Stimulated activated CD8-positive, alpha-beta memory T cell treated with anti-CD3 and anti-CD28 coated beads, Interleukin-7, amount 100 ng/mL, for 24 hours (primary cell): ENCODE data around the gene TMA7B.

Experiments used
- DNase-seq: peaks from one replicate; pipeline ENCODE4 v3.0.0-alpha.2; 2020; ENCODE audit warnings: low read depth

The TMA7B gene

DNA sequence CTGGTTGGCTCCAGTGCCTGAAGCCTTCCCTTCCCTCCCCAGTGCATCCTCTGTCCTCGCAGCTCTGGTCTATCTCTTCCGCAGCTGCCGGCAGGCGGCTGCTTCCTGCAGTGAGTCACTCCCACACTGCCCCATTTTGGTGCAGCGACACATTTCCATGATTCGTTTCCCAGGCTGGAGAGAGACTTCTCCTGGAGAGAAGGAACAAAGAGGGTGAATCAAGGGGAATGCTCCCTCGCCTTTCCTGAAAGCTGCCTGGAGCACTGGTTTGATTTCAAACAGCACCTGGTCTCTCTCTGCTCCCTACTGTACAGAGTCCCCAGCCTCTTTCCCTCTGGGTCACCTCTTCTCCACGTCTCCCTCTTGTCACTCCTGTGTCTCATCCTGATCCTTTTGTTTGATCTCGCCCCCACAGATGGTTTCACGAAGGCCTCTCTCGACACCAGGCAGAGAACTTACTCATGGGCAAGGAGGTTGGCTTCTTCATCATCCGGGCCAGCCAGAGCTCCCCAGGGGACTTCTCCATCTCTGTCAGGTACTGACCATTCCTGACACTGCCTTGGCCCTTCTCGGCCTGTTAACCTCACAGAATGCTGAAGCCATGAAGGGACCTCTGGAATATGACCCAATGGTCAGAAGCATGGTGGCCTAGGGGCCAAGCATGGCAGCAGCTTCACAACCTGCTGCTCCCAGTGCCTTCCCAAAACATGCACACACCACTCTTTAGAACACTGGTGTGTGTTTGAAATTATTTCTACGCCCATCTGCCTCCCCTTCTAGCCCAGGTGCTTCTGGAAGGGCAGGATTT lies at the start of gene TMA7B:
TSS of gene TMA7B (plus strand) at position 758 of the 808 bp plus-strand sequence. CDS start 3,978 bp downstream, outside the sequence.
- no peak for DNase-seq

DNA sequence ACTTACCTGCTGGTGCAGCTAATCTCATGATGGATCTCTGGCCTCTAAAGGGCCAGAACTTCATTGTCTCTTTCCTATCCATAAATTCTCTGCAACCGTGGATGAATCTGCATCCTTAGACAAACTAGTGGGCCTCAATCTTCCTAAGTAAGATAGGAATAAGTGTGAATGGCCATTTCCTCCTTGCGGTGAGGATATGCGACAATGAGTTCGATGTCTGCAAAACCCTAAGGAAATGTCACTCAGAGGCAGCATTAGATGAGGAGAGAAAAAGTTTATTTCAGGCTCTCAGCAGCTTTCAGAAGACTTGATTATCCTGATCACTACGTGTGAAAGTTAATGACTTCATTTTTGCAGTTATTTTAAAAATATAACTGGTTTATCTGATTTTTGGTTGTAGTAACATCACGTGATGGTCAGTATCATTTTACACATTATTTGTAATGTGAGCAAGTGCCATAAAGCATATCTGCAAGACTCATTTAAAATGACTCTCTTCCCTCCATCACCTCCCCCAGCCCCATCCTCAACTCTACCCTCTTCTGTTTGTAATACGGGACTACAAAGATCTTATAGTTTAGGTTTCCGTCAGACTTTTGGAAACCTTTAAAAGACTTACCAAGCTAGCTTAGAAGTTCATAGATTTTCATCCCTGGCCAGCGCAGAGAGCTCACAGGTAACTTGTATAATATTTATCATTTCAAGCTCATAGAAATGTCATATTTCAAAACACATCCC lies 49.2 kb upstream of the TMA7B start:
- no peak for DNase-seq

DNA sequence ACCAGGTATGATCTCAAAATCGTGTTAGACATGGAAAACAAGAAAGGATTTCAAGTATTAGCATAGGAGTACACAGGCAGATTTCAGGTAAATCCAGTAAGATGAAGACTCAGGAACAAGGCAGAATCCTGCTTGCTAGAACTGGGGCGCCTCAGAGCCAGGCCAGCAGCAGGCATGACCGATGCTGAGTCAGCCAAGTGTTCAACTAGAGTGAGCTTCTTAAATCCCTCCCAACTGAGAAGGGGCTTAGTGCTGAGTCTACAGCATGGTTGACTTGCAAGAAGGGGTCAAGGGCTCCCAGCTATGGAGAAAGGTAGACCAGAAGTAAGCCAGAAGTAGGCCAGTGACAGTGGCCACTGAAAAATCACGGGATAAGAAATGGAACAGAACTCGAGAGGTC lies 46.9 kb upstream of the TMA7B start:
- no peak for DNase-seq

DNA sequence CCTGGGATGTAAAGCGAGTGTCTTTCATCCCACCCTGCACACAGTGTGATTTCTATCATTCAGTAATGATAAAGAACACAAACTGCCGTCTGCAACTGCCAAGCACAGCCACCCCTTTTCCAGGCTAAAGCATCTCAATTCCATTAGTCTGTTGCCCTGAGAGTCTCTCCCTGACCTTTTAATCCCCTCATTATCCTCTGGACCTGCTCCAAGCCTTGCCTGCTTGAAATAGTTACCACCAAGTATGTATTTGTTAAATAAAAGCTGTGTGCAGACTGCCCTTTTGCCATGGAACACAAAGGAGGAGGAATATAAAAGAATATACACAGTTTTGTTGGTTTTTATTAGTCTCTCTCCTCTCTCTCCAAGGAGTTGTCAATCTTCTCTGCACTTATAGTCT lies 46.3 kb upstream of the TMA7B start:
- no peak for DNase-seq

DNA sequence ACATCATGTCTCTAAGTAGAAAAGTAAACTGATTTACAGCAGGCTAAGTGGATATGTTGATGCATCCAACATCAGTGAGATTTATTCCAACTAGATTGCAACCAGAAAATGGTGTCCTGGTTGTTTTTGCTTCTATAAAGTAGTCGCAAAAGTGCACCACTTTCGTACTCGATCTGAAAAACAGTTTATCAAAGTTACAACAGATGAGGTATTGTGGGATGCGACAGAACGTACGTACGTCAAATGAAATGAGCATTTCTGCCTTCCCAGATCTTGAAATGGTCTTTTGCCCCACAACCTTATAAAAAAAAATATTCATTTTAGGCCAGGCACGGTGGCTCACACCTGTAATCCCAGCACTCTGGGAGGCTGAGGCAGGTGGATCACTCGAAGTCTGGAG lies 45.6 kb upstream of the TMA7B start:
- no peak for DNase-seq

DNA sequence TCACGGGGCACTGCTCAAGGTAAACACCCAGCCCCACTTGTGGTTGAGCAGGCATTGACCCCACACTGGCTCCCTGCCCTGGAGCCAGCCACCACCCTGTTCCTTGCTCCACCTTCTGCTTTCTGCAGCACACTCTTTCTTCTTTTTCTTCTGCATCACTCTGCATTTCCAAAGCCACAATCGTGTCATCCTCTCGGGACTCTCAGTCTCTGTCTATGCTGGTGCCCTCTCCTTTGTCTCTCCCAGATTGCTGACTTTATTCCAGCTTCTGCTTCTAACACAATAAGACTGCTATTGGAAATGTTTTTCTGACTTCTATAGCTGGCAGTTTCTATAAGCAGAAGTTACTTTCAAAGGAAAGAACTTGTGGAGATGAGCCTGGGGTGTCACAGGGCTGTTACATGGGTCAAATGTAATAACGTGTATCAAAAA lies 44.9 kb upstream of the TMA7B start:
- no peak for DNase-seq

DNA sequence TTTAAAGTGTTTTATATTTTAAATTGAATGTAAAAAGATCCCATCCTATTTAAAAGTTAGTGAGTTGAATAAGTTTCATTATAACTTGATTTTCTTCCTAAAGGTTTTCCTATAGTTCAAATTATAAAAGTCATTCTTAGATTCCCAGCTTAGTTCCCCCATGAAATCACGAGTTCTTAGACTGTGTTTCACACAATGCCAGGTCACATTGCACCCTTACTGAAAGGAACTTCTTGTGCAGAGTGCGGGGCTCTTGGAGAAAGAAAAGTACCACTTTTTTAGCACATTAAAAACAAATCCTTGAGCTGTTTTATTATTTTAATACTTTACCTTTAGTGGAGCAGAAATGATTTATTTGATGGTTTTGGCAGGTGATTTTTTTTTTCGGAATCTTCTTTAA lies 43.7 kb upstream of the TMA7B start:
- DNase-seq = no peak

DNA sequence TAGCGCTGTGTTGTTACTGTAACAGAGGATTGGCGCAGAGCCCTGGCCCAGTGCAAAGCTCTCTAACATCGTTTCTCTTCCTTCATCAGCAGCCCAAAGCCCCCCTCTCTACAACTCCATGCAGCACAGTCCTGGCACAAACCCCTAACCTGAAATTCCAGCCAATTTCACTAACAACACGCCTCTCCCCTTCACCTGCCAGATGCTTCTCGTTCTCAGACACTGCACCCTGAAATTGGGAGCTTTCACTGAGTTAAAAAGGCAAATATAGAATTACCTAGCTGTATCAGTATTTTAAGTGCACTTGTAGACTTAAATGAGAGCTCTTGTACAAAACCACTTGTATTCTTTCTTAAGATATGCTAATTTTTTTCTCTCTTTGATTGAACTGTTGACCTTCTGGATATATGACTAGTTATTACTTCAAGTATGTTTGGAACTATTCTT lies 43.0 kb upstream of the TMA7B start:
- no peak for DNase-seq

DNA sequence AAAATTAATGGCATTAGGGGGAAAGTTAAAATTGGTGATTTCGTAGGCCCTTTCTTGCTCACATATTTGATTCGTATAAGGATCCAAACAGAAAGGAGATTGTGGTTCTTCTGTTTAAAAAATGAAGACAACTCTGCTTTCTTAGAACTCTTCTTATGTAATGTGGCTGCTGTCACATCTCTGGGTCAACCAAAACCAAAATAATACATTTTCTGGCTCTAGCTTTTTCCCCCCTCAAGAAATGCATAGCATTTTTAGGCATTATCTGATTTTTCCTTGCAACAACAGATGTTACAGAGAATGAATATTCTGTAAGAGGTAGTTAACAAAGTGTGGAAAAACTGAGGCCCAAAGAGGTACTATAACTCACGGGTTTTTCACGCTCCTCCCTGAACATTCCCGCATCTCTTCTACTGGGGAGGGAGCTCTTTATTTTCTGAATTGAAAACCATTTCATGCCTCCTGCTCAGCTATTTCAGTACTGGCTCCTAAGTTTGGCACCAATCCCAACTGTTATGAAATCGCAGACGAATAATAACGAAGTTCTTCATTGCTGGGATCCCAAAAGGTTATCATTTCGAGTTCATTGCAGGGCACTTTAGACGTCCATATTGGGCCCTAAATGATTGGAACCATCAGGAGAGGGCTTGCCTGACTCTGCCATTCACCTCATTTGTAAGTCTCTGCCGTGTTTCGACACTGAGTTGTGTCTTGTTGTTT lies 42.3 kb upstream of the TMA7B start:
- no peak for DNase-seq

DNA sequence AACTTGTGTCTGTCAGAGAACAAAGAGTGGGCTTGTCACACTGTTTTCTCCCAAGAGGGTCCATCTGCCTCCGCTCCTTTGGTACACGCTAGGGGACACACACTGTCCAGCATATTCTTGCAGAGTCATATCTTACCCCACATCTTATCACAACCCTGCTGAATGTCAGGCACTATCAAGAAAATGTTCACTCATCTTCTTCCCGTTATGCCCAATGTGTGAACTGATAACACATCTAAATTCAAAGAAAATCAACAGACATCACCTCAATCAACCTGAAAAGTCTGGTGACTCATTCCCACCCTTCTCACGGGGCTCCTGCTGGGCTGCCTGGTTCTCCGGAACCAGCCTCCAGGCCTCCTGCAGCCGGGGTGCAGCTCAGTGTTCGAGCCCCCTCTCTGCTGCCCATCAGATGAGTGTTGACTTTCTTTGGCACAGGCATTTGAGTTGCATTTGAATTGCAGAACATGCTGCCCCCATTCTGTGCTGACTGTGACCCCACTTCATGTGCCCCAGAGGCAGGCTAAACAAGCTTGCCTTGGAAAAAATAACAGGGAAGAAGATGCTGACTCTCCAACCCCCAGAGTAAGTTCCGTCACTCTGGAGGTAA lies 40.0 kb upstream of the TMA7B start:
- no peak for DNase-seq

DNA sequence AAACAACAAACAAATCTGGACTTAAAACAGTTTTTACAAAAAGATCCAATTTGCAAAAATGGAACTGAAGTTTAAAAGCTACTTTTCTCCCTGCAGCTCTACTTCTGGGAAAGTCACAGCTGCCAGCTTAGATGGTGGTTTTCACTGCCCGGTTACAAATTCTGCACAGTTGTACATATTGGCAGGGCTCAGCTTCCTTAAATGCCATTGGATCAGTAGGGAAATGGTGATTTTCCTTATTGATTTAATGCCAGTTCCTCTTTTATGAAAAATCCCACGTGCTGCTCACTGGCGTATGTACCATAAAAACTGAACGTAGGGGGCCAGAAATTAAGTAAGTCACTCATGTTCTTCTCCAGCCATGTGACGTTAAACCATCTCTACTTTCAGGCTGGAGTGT lies 36.5 kb upstream of the TMA7B start:
- no peak for DNase-seq

DNA sequence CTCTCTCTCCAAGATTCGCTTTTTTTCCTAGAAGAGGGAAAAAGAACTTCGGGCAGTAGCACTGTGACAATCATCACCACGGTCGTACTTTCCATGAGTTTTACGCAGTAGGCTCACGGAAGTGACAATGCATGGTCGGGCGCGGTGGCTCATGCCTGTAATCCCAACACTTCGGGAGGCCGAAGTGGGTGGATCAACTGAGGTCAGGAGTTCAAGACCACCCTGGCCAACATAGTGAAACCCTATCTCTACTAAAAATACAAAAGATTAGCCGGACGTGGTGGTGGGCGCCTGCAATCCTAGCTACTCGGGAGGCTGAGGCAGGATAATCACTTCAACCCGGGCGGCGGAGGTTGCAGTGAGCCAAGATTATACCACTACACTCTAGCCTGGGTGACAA lies 35.9 kb upstream of the TMA7B start:
- DNase-seq = no peak

DNA sequence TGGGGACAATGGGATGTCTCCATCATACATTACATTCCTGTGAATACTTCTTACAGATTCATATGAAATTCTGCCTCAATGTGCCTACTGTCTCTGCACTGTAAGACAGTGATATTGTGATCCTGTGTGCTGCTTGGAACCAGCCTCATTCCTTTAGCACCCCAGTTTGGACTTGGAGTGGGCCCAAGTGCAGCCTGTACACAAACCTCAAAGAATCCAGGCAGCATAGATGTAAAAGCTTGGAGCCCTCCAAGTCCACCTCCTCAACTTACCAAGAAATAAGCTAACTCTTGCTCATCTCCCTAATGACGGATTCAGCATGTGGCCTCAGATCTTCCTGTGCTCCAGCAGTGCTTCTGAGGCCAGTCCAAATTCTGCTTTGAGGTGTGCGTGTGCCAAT lies 34.9 kb upstream of the TMA7B start:
- DNase-seq = no peak

DNA sequence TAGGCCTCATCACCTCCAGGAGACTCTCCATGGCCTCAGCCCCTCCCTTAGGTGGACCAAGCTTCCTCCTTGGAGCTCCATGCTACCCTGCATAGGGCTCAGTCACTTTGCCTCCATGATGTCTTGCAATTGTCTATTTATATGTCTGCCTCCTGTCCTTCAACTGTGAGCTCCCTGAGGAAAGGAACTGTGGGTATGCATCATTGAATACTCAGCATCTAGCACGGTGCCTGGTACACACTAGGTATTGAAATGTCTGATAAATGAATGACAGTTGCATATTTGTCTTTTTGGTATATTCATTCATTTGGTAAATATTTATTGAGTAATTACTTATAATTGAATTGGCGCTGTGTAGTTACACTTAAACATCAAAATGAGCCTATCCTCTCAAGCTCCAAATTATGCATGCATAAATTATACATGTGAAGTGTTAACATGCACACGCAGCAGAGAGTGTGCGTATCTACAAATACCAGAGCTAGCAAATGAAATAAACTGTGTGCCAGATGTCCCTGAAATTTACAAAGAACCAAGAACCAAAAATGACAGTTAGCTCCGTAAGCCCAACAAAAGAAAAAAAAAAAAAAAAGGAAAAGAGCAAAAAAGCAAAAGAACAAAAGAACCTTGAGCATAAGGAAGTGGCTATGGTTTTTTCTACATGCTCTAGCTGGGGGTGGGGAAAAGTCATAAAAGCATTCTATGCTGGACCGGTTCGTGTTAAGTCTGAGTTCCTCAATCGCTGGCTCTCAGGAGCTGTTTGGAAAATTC lies 34.1 kb upstream of the TMA7B start:
- DNase-seq = no peak

DNA sequence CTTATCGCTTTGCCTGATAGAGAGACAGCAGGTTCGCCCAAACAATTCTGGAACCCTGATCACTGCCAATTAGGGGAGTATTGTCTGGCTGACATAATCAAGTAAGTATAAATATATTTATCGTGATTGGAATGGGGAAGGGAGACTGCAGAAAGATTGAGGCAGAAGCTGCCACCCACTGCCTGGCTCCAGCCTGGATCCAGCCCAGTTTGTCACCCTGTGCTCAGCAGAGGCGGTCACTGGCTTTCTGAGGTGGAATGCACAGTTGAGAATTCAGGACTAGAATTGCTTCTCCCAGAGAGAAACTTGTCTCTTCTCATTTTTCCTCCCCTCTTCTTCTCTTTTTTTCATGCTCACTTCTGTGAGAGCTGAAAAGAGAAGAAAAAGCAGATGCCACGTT lies 33.4 kb upstream of the TMA7B start:
- DNase-seq = no peak

DNA sequence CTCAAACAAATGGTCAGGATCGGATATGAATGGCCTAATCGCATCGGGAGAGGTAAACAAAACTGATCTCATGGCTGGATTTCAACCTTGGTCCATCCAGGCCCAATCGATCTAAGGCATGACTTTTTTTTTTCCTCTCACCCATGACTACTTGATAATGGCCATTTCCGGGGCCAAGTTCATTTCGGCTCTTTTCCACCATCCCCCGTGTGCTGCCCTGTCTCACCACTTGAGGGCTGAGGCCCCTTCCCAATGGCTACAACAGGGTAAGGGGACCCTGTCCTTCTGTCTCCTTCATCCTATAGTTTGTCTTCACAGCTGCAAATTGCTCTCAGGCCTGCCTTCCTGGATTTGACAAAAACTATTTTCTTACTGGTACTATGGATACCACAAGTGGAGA lies 32.7 kb upstream of the TMA7B start:
- DNase-seq = no peak

DNA sequence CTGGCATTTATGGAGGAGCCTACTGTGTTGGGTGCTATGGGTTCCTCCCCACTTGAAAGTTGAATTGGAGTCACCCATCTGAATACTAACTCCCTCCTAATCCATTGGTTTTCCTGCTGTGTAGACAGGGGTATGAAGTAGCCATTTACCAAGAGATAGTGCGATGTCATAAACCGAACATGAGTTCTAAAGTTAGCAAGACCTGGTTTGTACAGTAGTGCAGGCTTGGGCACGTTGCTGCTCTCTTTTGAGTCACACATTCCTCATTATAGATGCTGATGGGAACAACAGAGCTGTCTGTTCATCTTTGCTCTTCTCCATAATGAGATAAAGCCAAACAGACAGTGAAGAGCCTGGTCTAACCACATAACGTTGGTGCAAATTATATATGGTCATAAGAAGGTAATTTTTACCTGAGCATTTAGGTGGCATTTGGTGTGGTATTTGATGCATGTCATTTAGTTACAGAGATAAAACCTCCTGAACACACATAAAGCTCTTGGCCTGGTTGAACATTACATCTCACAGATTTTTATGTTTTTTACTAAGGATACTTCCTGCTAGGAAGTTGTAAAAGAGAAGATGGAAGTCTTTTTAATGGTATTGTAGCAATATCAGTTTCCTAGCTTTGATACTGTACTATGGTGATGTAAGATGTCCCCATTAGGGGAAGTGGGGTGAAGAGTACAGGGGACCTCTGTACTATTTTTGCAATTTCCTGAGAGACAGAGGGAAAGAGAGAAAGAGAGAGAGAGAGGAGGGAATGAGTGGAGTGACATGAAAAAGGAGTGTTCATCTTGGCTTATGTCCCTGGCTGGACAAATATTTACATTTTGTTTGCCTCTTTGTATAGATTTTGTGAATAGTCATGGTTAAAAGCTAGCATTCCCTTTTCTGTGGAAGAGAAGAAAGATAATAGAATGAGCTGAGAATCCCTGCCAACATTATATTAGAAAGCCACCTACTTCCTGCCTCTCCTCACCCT lies 31.4 kb upstream of the TMA7B start:
- no peak for DNase-seq

DNA sequence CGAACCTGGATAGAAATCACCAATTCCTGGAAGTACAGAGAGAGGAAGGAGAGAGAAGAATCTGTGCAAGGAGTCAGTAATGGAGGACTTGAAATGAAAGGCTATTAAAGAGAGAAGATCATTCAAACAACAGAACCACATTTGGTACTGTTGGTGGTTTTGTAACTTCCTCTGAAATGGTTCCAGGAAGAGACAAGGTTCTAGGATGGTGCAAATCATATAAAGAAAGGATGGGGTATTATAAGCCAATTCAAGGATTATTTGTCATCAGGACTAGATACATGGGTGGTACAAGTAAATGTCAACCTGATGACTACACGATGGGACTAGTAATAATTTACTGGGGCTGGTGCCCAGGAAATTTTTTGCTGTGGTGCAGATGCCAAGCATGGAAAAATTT lies 28.9 kb upstream of the TMA7B start:
- no peak for DNase-seq

DNA sequence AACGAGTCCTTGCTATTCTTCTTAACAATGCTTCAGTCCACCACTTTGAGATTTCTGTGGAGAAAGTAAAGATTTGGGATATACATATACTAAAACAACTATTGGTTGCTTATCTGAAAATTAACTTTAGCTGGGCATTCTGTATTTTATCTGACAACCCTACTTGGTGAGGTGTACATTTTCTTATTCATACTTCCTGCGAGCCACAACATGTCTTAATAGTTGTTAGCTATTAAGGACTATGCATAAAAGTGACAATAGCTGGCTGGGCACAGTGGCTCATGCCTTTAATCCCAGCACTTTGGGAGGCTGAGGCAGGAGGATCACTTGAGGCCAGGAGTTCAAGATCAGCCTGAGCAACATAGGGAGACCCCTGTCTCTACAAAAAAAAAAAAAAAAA lies 28.0 kb upstream of the TMA7B start:
- no peak for DNase-seq

DNA sequence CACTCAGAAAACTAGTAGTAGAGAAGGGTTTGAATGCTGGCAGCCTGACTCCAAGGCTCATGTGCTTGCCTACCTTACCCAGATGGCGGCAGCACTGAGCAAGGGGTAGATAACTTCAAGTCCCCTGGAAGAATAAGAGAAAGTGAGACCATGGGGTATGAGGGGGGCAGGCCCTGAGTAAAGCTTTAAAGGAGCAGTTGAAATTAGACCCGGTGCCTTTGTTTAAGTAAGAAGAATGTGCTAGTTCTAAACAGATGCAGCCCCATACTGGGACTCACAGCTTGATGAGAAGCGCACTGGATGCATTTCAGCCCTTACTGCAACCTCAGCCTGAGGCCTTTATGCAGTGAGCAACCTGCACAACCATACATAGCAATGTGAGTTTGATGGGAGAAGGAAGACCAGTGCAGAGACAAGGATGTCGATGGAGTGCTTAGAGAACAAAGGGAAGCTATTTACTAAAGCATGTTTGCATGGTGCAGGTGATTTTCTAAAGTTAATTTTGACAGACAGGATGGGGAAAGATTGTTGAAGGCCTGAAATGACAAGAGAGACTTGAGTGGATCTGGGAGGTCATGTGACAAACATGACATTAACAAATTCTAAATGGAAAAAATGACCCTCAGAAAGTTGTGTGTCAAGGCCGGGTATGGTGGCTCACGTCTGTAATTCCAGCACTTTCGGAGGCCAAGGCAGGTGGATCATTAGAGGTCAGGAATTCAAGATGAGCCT lies 27.1 kb upstream of the TMA7B start:
- no peak for DNase-seq
